ENCODE results near the gene C1orf167.

Gene C1orf167

GRCh38 chr1:11761988-11762406 is at the start of gene C1orf167:
Gene C1orf167, plus strand, starts transcription at chr1:11762193. Its CDS starts 2,208 bp downstream, at chr1:11764401.
- TF ChIP-seq TCF4 (CRISPR knock-in tag; IDR thresholded peaks at IDR 0.05; ENCODE audit: borderline replicate concordance) (no peak), ZNF70 (CRISPR knock-in tag; IDR thresholded peaks at IDR 0.05) (no peak), RARB (CRISPR knock-in tag; IDR thresholded peaks at IDR 0.05) (no peak), ZNF8 (CRISPR knock-in tag; IDR thresholded peaks at IDR 0.05) (no peak), ARNTL (CRISPR knock-in tag; IDR thresholded peaks at IDR 0.05; ENCODE audit: borderline replicate concordance, low read depth) (no peak), ISL1 (CRISPR knock-in tag; IDR thresholded peaks at IDR 0.05) (no peak), PPARA (CRISPR knock-in tag; IDR thresholded peaks at IDR 0.05; ENCODE audit: borderline replicate concordance) (no peak), ZFP3 (CRISPR knock-in tag; IDR thresholded peaks at IDR 0.05) (no peak), OSR1 (CRISPR knock-in tag; IDR thresholded peaks at IDR 0.05) (no peak), ZNF565 (CRISPR knock-in tag; conservative IDR thresholded peaks at IDR 0.05; ENCODE audit: low read depth) (no peak), CSRNP3 (CRISPR knock-in tag; IDR thresholded peaks at IDR 0.05) (no peak), GLIS3 (CRISPR knock-in tag; IDR thresholded peaks at IDR 0.05) (no peak)
- no peak for ATAC-seq

- ATAC-seq, result no peak
These were observed 49.7 kb upstream of the C1orf167 start for GRCh38 chr1:11712285-11712684.

GRCh38 chr1:11713095-11713494 is 48.9 kb upstream of the C1orf167 start:
- no peak for TF ChIP-seq ESRRG (CRISPR knock-in tag; IDR thresholded peaks at IDR 0.05)
- no peak for TF ChIP-seq TOX (CRISPR knock-in tag; IDR thresholded peaks at IDR 0.05; ENCODE audit: borderline replicate concordance)
- no peak for TF ChIP-seq GLIS3 (CRISPR knock-in tag; IDR thresholded peaks at IDR 0.05)
- no peak for TF ChIP-seq OSR1 (CRISPR knock-in tag; IDR thresholded peaks at IDR 0.05)
- TF ChIP-seq ZNF8 (CRISPR knock-in tag; IDR thresholded peaks at IDR 0.05), result no peak
- TF ChIP-seq POU6F1 (CRISPR knock-in tag; IDR thresholded peaks at IDR 0.05; ENCODE audit: borderline replicate concordance, low read depth), result no peak
- TF ChIP-seq SNAI2 (CRISPR knock-in tag; IDR thresholded peaks at IDR 0.05), result no peak
- TF ChIP-seq ZFP30 (CRISPR knock-in tag; IDR thresholded peaks at IDR 0.05), result no peak
- TF ChIP-seq RARB (CRISPR knock-in tag; IDR thresholded peaks at IDR 0.05), result no peak
- no peak for TF ChIP-seq TSHZ2 (CRISPR knock-in tag; IDR thresholded peaks at IDR 0.05)
- no peak for TF ChIP-seq CSDC2 (CRISPR knock-in tag; IDR thresholded peaks at IDR 0.05)
- no peak for TF ChIP-seq ZNF565 (CRISPR knock-in tag; conservative IDR thresholded peaks at IDR 0.05; ENCODE audit: low read depth)

More at GRCh38 chr1:11712285-11712684, 49.7 kb upstream of the C1orf167 start:
- TF ChIP-seq ZFP3 (CRISPR knock-in tag; IDR thresholded peaks at IDR 0.05) (no peak), ZNF70 (CRISPR knock-in tag; IDR thresholded peaks at IDR 0.05) (no peak), ZNF565 (CRISPR knock-in tag; conservative IDR thresholded peaks at IDR 0.05; ENCODE audit: low read depth) (no peak), OSR1 (CRISPR knock-in tag; IDR thresholded peaks at IDR 0.05) (no peak), GLIS3 (CRISPR knock-in tag; IDR thresholded peaks at IDR 0.05) (no peak), ZC3H10 (CRISPR knock-in tag; IDR thresholded peaks at IDR 0.05) (no peak), PATZ1 (CRISPR knock-in tag; IDR thresholded peaks at IDR 0.05; ENCODE audit: borderline replicate concordance) (no peak), ZNF8 (CRISPR knock-in tag; IDR thresholded peaks at IDR 0.05) (no peak), RARB (CRISPR knock-in tag; IDR thresholded peaks at IDR 0.05) (no peak)

More at GRCh38 chr1:11713095-11713494, 48.9 kb upstream of the C1orf167 start:
- ATAC-seq, result no peak

Data from SK-N-SH treated with all-trans-retinoic acid at 6 μM for 48 hours (cell line).